WTC11 (cell line): Measurements from ENCODE around the gene PLP2. TPM values are rescaled to one million over a fixed set of nuclear protein-coding genes. Genes with fewer than 3 reads are reported as not detected.

Source experiments
- ATAC-seq: fragments of 200-7000 bp; cut with Tn5 transposase; 2 replicates; pipeline ENCODE4 v1.10.0; 2021; ENCODE audit warnings: mild to moderate bottlenecking, moderate library complexity
- CTCF ChIA-PET: fragments of 300-600 bp; sonication (Branson Sonifier 250); formaldehyde crosslinking; loops from one replicate; lab custom pipeline; 2021; ENCODE audit warnings: antibody characterized with exemption; lab: Charles Lee
- POLR2A ChIA-PET: fragments of 350-600 bp; sonication (Branson Sonifier 250); formaldehyde crosslinking; loops from one replicate; lab custom pipeline; 2021; ENCODE audit warnings: antibody characterized with exemption; lab: Charles Lee
- DNase-seq: peaks from one replicate; pipeline ENCODE4 v3.0.0; 2021; ENCODE audit warnings: low spot score
- H3K27ac Mint-ChIP-seq: 2 replicates; pipeline ENCODE4 v1.8.0; 2021; ENCODE audit warnings: mixed read lengths
- H3K27me3 Mint-ChIP-seq: 2 replicates; pipeline ENCODE4 v1.8.0; 2021; ENCODE audit warnings: low read depth, mild to moderate bottlenecking, moderate library complexity, mixed read lengths
- H3K36me3 Mint-ChIP-seq: 2 replicates; pipeline ENCODE4 v1.8.0; 2021; ENCODE audit warnings: mixed read lengths
- H3K4me1 Mint-ChIP-seq: 2 replicates; pipeline ENCODE4 v1.8.0; 2022; ENCODE audit warnings: mixed read lengths
- H3K4me3 Mint-ChIP-seq: 2 replicates; pipeline ENCODE4 v1.8.0; 2021; ENCODE audit warnings: mild to moderate bottlenecking, moderate library complexity, mixed read lengths
- H3K9me3 Mint-ChIP-seq: 2 replicates; pipeline ENCODE4 v1.8.0; 2021; ENCODE audit warnings: mixed read lengths
- AFF4 ChIP-seq: sonication (generic); formaldehyde crosslinking; IDR thresholded peaks from 2 replicates; pipeline ENCODE4 v1.8.1; 2023; ENCODE audit warnings: mild to moderate bottlenecking, missing genetic modification reagents, borderline replicate concordance
- ATF1 ChIP-seq: sonication (generic); formaldehyde crosslinking; IDR thresholded peaks from 2 replicates; pipeline ENCODE4 v1.8.1; 2023; ENCODE audit warnings: mild to moderate bottlenecking, moderate library complexity, missing genetic modification reagents
- CDX4 ChIP-seq: fragments of 250-450 bp; sonication (Bioruptor Pico); IDR thresholded peaks from 2 replicates; pipeline ENCODE4 v1.9.0; 2021; ENCODE audit warnings: moderate library complexity, mild to moderate bottlenecking, inconsistent platforms, borderline replicate concordance
- ELF4 ChIP-seq: sonication (generic); formaldehyde crosslinking; IDR thresholded peaks from 2 replicates; pipeline ENCODE4 v1.8.1; 2022; ENCODE audit warnings: low read depth, mild to moderate bottlenecking, moderate library complexity, missing genetic modification reagents
- GRHL2 ChIP-seq: fragments of 250-450 bp; sonication (Bioruptor Pico); IDR thresholded peaks from 2 replicates; pipeline ENCODE4 v1.8.0; 2022; ENCODE audit warnings: mild to moderate bottlenecking, moderate library complexity; ENCODE audit not compliant: insufficient replicate concordance, severe bottlenecking
- MAX ChIP-seq: sonication (generic); formaldehyde crosslinking; IDR thresholded peaks from 2 replicates; pipeline ENCODE4 v1.8.0; 2022; ENCODE audit warnings: mild to moderate bottlenecking, missing genetic modification reagents
- NR2C2 ChIP-seq: sonication (generic); formaldehyde crosslinking; IDR thresholded peaks from 2 replicates; pipeline ENCODE4 v1.8.0; 2022; ENCODE audit warnings: mild to moderate bottlenecking, missing genetic modification reagents
- NR3C1 ChIP-seq: sonication (generic); formaldehyde crosslinking; conservative IDR thresholded peaks from 2 replicates; pipeline ENCODE4 v1.8.1; 2023; ENCODE audit warnings: low read depth, mild to moderate bottlenecking, missing genetic modification reagents
- PREB ChIP-seq: sonication (generic); formaldehyde crosslinking; IDR thresholded peaks from 2 replicates; pipeline ENCODE4 v1.8.1; 2022; ENCODE audit warnings: mild to moderate bottlenecking, missing genetic modification reagents, moderate library complexity, borderline replicate concordance
- PRRX2 ChIP-seq: fragments of 250-450 bp; sonication (Bioruptor Pico); IDR thresholded peaks from 2 replicates; pipeline ENCODE4 v1.8.0; 2021; ENCODE audit warnings: mild to moderate bottlenecking
- SP1 ChIP-seq: sonication (generic); formaldehyde crosslinking; conservative IDR thresholded peaks from 2 replicates; pipeline ENCODE4 v1.8.1; 2022; ENCODE audit warnings: missing genetic modification reagents
- TP53 ChIP-seq: sonication (generic); formaldehyde crosslinking; IDR thresholded peaks from 2 replicates; pipeline ENCODE4 v1.8.1; 2023; ENCODE audit warnings: mild to moderate bottlenecking, missing genetic modification reagents
- ZNF416 ChIP-seq: fragments of 250-450 bp; sonication (Bioruptor Pico); IDR thresholded peaks from 2 replicates; pipeline ENCODE4 v1.9.0; 2021; ENCODE audit warnings: mild to moderate bottlenecking, inconsistent platforms
- ZNF423 ChIP-seq: fragments of 250-450 bp; sonication (Bioruptor Pico); IDR thresholded peaks from 2 replicates; pipeline ENCODE4 v2.1.2; 2022; ENCODE audit warnings: mild to moderate bottlenecking, moderate library complexity
- total RNA-seq: library from RNA; stranded (reverse); gene quantifications from 3 replicates; pipeline ENCODE4 v1.2.3, GENCODE V29; 2021
- TF ChIP-seq, protein P1 (sequence below): sonication (generic); formaldehyde crosslinking; IDR thresholded peaks from 2 replicates; pipeline ENCODE4 v1.8.0; 2022; ENCODE audit warnings: mild to moderate bottlenecking, missing genetic modification reagents
- TF ChIP-seq, protein P2 (sequence below): sonication (generic); formaldehyde crosslinking; IDR thresholded peaks from 2 replicates; pipeline ENCODE4 v1.8.1; 2023; ENCODE audit warnings: mild to moderate bottlenecking, missing genetic modification reagents
- TF ChIP-seq, protein P3 (sequence below): sonication (generic); formaldehyde crosslinking; IDR thresholded peaks from 2 replicates; pipeline ENCODE4 v1.8.1; 2023; ENCODE audit warnings: mild to moderate bottlenecking, missing genetic modification reagents

The PLP2 gene
- total RNA-seq, 1 experiment from 2014 or later: 12.4 TPM

DNA sequence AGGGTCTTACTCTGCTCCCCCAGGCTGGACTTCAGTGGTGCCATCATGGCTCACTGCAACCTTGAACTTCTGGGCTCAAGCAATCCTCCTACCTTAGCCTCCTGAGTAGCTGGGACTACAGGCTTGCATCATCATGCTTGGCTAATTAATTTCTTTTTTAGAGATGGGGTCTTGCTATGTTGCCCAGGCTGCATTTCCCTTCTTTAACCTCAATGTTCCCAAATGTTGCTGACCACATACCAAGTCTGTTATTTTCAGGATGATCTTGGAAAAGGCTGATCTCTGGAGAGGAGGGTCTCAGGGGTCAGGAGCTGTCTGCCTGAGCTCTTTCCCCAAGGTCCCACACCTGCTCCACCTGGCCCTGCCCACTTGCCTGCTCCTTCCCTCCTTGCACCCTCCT is 48.4 kb downstream of the PLP2 start (continued):
- TF ChIP-seq MAX (CRISPR knock-in tag): no peak

DNA sequence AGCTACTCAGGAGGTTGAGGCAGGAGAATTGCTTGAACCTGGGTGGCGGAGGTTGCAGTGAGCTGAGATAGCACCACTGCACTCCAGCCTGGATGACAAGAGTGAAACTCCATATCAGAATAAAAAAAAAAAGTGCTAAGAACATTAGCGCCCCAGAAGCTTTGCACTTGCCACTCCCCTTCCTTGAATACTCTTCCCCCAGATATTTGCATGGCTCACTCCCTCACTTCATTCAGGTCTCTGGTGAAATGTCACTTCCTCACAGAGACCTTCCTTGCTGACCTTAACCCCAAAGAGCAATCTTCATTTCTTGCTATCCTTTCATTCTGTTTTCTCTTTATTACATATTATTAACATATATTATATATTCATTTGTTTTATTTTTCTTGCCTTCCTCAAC is 50.2 kb downstream of the PLP2 start:
- Mint-ChIP-seq H3K9me3 (no peaks in the 10 kb centered on the region), H3K36me3 (no peaks in the 10 kb centered on the region), H3K27me3 (peaks cover 22% of the 10 kb centered on the region), H3K4me1 (no peaks in the 10 kb centered on the region), H3K27ac (no peak overlapping the region), H3K4me3 (no peak overlapping the region)
- no peak for DNase-seq
- POLR2A ChIA-PET: no interaction called here
- TF ChIP-seq ZNF423 (CRISPR knock-in tag) (no peak), ATF1 (CRISPR knock-in tag) (no peak), PRRX2 (CRISPR knock-in tag) (no peak), CDX4 (CRISPR knock-in tag) (no peak), NR3C1 (CRISPR knock-in tag) (no peak), GRHL2 (CRISPR knock-in tag) (no peak), NR2C2 (CRISPR knock-in tag) (no peak), PREB (CRISPR knock-in tag) (no peak), TP53 (no peak), ZNF416 (CRISPR knock-in tag) (no peak), ELF4 (CRISPR knock-in tag) (no peak), AFF4 (CRISPR knock-in tag) (no peak), SP1 (CRISPR knock-in tag) (no peak)
- TF ChIP-seq, protein P1, sequence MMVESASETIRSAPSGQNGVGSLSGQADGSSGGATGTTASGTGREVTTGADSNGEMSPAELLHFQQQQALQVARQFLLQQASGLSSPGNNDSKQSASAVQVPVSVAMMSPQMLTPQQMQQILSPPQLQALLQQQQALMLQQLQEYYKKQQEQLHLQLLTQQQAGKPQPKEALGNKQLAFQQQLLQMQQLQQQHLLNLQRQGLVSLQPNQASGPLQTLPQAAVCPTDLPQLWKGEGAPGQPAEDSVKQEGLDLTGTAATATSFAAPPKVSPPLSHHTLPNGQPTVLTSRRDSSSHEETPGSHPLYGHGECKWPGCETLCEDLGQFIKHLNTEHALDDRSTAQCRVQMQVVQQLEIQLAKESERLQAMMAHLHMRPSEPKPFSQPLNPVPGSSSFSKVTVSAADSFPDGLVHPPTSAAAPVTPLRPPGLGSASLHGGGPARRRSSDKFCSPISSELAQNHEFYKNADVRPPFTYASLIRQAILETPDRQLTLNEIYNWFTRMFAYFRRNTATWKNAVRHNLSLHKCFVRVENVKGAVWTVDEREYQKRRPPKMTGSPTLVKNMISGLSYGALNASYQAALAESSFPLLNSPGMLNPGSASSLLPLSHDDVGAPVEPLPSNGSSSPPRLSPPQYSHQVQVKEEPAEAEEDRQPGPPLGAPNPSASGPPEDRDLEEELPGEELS (CRISPR knock-in tag): no peak
- TF ChIP-seq, protein P2, sequence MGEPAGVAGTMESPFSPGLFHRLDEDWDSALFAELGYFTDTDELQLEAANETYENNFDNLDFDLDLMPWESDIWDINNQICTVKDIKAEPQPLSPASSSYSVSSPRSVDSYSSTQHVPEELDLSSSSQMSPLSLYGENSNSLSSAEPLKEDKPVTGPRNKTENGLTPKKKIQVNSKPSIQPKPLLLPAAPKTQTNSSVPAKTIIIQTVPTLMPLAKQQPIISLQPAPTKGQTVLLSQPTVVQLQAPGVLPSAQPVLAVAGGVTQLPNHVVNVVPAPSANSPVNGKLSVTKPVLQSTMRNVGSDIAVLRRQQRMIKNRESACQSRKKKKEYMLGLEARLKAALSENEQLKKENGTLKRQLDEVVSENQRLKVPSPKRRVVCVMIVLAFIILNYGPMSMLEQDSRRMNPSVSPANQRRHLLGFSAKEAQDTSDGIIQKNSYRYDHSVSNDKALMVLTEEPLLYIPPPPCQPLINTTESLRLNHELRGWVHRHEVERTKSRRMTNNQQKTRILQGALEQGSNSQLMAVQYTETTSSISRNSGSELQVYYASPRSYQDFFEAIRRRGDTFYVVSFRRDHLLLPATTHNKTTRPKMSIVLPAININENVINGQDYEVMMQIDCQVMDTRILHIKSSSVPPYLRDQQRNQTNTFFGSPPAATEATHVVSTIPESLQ (CRISPR knock-in tag): no peak
- TF ChIP-seq, protein P3, sequence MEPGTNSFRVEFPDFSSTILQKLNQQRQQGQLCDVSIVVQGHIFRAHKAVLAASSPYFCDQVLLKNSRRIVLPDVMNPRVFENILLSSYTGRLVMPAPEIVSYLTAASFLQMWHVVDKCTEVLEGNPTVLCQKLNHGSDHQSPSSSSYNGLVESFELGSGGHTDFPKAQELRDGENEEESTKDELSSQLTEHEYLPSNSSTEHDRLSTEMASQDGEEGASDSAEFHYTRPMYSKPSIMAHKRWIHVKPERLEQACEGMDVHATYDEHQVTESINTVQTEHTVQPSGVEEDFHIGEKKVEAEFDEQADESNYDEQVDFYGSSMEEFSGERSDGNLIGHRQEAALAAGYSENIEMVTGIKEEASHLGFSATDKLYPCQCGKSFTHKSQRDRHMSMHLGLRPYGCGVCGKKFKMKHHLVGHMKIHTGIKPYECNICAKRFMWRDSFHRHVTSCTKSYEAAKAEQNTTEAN (CRISPR knock-in tag): no peak
- TF ChIP-seq, all 79 proteins: peak for 0
- CTCF ChIA-PET: no interaction called here
- no peak for ATAC-seq

Other genes with a start within 250 kb of the PLP2 start
- 50.9 to 52.6 TPM (median 51.1 TPM) in 3 replicates for gene OTUD5, start 214.3 kb upstream of the PLP2 start, total RNA-seq
- 4.9 to 5.4 TPM (median 5.2 TPM) in 3 replicates for gene KCND1, start 200.1 kb upstream of the PLP2 start, total RNA-seq
- gene GRIPAP1, start 169.6 kb upstream of the PLP2 start, total RNA-seq: 60.0 to 70.7 TPM (median 60.9 TPM) in 3 replicates
- 46.4 to 51.2 TPM (median 50.0 TPM) in 3 replicates for gene TFE3, start 128.5 kb upstream of the PLP2 start, total RNA-seq
- gene CCDC120, start 112.9 kb upstream of the PLP2 start, total RNA-seq: 13.0 to 15.2 TPM (median 14.4 TPM) in 3 replicates
- gene PRAF2, start 97.9 kb upstream of the PLP2 start, total RNA-seq: 14.8 to 16.1 TPM (median 15.0 TPM) in 3 replicates
- 20.0 to 23.9 TPM (median 21.4 TPM) in 3 replicates for gene WDR45, start 92.0 kb upstream of the PLP2 start, total RNA-seq
- gene GPKOW, start 48.2 kb upstream of the PLP2 start, total RNA-seq: 18.5 to 19.9 TPM (median 19.0 TPM) in 3 replicates
- gene MAGIX, start 9.1 kb upstream of the PLP2 start, total RNA-seq: 1.2 to 2.4 TPM (median 2.0 TPM) in 3 replicates
- gene PRICKLE3, start 14.5 kb downstream of the PLP2 start, total RNA-seq: 12.5 to 14.6 TPM (median 12.8 TPM) in 3 replicates
- gene SYP, start 28.3 kb downstream of the PLP2 start, total RNA-seq: 4.8 to 7.0 TPM (median 5.3 TPM) in 3 replicates
- gene CACNA1F, start 61.4 kb downstream of the PLP2 start, total RNA-seq: 1.6 to 2.7 TPM (median 1.8 TPM) in 3 replicates
- 10.2 to 13.4 TPM (median 13.2 TPM) in 3 replicates for gene CCDC22, start 63.6 kb downstream of the PLP2 start, total RNA-seq
- gene FOXP3, start 92.8 kb downstream of the PLP2 start, total RNA-seq: 0.39 to 0.42 TPM (median 0.39 TPM) in 3 replicates
- gene PPP1R3F, start 97.9 kb downstream of the PLP2 start, total RNA-seq: 7.0 to 14.1 TPM (median 11.3 TPM) in 3 replicates
- gene GAGE10, start 131.7 kb downstream of the PLP2 start, total RNA-seq: not detected in 3 replicates
- gene GAGE12J, start 150.1 kb downstream of the PLP2 start, total RNA-seq: not detected in 3 replicates
- gene GAGE13, start 159.7 kb downstream of the PLP2 start, total RNA-seq: 0.39 TPM in 1 of 3 replicates, not detected in the others